Left cardiac atrium (tissue), 4 donors: ENCODE results near the gene FOXE3. TPM values are rescaled to one million over a fixed set of nuclear protein-coding genes. Genes with fewer than 3 reads are reported as not detected.

ENCODE experiments used
- ATAC-seq, 2 donors: fragments of 200-7000 bp; cut with Tn5 transposase; one replicate each; pipeline ENCODE4 v1.9.1; 2020; ENCODE audit warnings: mild to moderate bottlenecking in 2 of 2, moderate library complexity in 2 of 2
- DNase-seq: peaks from one replicate; pipeline ENCODE4 v3.0.0-alpha.2; 2020
- intact Hi-C, 2 donors: fragments of 100-400 bp; cut with DNase I; formaldehyde crosslinking; loops; one replicate each; pipeline versions ENCODE4 v1.14.1 to v1.15.1; 2022 to 2023
- long read RNA-seq: library from polyadenylated mRNA; unstranded; transcript quantifications from one replicate; pipeline ENCODE4 v2.0.0, GENCODE V29; 2021
- total RNA-seq, 2 donors: library from RNA; stranded (reverse); fragmentation: NEBNext Ultra II Directional; extraction: Animal tissue kit (Norgen Biotek cat#: 25700); gene quantifications; one replicate each; pipeline ENCODE4 v1.2.1, GENCODE V29; 2021
- donor health status: DM: no; HTN: yes; CAD: no.
- donor health status: DM: no; HTN: yes; CAD: no; lungs with severe emphysema.
- donor health status: DM: yes; HTN: yes; CAD: no.
- donor health status: Dilated cardiomyopathy.

The FOXE3 gene
- not detected for total RNA-seq
- long read RNA-seq, result 0 reads

DNA sequence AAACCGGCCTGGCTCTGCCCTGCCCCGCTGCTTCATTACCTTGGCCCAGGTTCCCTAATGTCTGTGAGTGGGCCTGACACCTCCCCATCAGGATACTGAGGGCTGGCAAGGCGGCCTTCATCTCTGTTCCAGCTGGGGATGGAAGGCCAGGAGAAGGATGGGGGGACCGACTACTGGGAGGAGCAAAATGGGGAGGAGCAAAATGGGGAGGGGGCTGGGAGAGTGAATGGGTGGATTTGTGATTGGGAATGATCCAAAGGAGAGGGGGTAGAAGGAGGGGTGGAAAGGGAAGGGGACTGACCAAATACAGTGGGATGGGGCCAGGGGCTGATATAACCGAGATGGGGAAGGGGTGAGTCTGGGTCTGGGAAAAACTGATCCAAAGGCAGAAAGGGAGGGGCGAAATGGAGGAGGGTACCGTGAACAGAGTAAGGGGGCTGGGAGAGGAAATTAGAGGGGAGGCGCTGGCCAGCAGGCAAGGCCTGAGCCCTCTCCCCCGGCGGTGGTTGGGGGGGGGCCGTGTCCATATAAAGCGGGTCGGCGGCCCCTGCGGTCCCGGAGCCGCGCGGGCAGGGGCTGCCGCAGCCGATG is at the start of gene FOXE3:
TSS of gene FOXE3 (plus strand) at position 558 of the 591 bp plus-strand sequence. CDS start at position 589, 31 bp downstream.
- DNase-seq, result no peak
- intact Hi-C loops, result loop anchor here in 1 of 2 donors (10.0 kb wide), 1 partner anchor 231 kb away; no protein-coding TSS in a partner anchor
- no peak for ATAC-seq

DNA sequence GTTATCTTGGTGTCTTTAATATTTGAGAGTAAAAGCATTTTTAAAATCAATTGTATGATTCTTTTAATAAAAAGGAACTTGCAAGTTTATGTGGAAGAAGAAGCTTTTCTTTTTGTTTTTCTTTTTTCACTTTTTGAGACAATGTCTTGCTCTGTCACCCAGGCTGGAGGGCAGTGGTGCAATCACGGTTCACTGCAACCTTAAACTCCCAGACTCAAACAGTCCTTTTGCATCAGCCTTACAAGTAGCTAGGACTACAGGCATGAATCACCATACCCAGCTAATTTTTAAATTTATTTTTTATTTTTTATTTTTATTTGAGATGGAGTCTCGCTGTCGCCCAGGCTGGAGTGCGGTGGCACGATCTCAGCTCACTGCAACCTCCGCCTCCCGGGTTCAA is 48.4 kb upstream of the FOXE3 start:
- intact Hi-C loops, result no loop called here
- DNase-seq, result no peak
- ATAC-seq, result no peak

DNA sequence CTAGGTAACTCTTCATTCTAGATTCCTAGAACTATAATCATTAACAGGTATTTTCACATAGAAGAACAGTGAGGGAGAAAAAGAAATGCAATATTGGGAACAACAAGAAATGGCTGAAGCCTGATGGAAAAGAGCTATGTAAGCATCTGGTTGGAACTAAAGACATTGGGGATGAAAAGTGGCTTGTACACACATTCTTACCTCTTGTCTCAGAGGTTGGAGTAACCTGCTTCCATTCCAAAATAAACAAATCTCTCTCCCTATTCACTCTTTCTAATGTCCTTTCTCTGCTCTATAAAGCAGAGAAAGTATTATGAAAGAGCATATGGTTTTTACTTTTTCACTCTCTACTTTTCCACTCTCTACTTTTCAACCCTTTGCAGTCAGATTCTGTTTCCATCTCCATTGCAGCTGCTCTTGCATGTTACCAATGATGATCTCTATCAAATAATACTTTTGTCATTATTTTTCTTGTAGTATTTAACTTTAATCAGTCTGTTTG is 45.0 kb upstream of the FOXE3 start:
- DNase-seq, result no peak
- intact Hi-C loops, result no loop called here
- ATAC-seq, result no peak

DNA sequence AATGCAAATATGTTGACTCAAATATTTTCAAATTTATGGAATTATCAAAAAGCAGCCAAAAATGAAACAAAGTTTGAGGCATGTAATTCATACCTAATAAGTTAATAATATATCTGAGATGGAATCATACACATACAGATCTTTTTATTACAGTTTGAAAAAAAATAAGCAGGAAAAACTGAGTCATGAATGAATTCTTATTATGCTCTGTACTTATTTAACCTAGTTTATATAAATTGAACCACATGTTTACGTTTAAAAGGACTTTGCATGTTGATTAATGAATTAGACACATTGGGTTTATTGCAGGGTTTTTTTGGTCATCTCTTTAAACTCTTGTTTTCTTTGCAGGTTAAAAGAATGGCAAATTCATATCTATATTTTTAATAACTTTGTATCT is 41.6 kb upstream of the FOXE3 start:
- ATAC-seq (no peak), DNase-seq (no peak)
- intact Hi-C loops, result no loop called here

DNA sequence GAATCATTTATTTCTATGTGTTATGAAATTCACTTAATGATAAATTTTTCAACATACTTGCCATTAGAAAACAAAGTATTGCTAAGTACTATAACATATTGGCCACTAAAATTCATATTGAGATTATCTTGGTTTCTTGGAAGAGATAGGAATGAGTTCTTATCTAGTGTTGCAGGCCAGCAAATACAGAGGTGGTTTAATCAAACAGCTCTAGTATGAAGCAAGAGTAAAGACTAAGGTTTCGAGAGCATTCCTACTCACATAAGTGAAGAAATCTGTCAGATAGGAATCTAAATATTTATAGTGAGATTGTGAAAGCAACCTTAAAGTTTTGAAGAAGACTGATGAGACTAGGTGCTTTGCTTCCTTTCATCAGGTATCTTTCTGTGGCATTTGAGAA is 37.9 kb upstream of the FOXE3 start:
- intact Hi-C loops, result no loop called here
- ATAC-seq (no peak), DNase-seq (no peak)

DNA sequence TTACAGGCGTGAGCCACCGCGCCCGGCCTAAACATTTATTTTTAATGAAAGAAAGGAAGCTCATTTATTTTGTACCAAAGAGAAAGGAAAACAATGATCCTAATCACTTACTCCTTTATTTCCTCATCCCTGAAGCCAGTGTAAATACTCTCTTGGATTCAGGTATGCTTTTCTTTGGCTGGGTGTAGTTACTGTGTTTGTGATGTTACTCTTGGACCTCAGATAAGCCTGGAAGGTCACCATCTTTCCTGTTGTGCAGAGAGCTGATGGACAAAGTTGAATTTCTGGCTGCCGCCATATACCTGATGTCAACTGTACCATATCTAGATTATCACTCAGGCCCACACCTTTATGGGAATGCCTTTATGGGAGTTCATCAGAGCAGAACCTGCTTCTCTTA is 35.4 kb upstream of the FOXE3 start:
- intact Hi-C loops, result no loop called here
- ATAC-seq (no peak), DNase-seq (no peak)

DNA sequence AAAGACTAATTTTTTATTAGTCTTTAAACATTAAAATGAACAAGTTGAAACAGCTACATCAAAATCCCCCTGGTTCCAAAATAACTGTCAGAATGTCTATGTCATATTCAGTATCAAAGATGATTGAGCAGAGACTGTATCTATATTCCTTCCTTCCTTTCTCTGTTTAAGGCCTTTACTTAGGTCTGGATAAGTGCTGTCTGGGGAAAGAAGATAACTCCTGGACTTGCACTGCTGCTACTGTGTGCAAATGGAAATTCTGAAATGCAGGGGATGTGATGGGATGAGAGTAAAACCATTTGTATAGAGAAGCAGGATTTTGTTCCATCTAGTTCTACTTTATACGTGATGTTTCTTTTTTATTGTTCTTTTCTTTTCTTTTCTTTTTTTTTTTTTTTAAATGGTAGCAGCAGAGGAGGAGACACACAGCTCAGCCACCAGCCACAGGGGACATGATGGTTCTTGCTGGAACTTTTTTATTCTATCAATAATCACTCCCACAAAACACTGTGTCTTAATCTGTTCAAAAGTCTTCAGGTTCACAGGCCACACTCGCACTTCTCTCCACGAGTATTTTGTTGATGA is 33.6 kb upstream of the FOXE3 start:
- intact Hi-C loops, result no loop called here
- ATAC-seq (no peak), DNase-seq (no peak)

DNA sequence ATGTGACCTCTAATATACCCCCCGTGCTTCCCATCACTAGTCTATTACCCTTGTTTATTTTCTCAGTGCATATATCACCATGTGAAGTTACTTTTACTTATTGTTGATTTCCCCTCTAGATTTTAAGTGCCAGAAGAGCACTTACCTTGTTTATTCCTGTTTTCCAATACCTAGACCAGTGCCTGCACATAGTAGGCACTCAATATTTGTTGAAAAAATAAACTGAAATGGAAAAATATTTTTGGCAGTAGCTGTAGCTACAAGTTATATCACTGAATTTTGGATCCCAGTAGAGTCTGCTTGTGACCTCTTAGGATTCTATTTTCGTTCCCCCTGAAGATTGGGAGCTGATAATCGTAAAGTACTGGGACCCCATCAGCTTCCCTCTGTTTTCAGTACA is 32.0 kb upstream of the FOXE3 start:
- ATAC-seq (no peak), DNase-seq (no peak)
- intact Hi-C loops, result no loop called here

DNA sequence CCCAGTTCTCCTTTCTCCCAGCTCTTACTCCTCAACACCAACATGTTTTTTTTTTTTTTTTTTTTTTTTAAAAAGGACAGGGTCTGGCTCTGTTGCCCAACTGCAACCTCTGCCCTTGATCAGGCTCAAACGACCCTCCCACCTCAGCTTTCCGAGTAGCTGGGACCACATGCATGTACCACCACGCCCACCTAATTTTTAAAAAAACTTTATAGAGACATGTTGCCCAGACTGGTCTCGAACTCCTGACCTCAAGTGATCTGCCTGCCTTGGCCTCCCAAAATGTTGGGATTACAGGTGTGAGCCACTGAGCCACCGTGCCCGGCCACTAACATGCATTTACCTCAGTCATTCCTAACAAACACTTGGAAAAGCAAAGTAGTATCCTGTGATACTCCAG is 31.1 kb upstream of the FOXE3 start:
- ATAC-seq (no peak), DNase-seq (no peak)
- intact Hi-C loops, result no loop called here

DNA sequence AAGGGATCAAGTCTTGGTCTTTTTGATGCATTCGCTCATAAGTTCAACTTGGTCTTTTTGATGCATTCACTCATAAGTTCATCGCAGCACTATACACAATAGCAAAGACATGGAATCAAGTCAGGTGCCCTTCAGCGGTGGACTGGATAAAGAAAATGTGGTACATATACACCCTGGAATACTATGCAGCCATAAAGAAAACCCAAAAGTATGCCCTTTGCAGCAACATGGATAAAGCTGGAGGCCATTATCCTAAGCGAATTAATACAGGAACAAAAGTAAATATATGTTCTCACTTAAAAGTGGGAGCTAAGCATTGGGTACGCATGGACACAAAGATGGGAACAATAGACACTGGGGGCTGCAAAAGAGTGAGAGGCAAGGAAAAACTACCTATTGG is 29.8 kb upstream of the FOXE3 start:
- ATAC-seq (no peak), DNase-seq (no peak)
- intact Hi-C loops, result no loop called here

DNA sequence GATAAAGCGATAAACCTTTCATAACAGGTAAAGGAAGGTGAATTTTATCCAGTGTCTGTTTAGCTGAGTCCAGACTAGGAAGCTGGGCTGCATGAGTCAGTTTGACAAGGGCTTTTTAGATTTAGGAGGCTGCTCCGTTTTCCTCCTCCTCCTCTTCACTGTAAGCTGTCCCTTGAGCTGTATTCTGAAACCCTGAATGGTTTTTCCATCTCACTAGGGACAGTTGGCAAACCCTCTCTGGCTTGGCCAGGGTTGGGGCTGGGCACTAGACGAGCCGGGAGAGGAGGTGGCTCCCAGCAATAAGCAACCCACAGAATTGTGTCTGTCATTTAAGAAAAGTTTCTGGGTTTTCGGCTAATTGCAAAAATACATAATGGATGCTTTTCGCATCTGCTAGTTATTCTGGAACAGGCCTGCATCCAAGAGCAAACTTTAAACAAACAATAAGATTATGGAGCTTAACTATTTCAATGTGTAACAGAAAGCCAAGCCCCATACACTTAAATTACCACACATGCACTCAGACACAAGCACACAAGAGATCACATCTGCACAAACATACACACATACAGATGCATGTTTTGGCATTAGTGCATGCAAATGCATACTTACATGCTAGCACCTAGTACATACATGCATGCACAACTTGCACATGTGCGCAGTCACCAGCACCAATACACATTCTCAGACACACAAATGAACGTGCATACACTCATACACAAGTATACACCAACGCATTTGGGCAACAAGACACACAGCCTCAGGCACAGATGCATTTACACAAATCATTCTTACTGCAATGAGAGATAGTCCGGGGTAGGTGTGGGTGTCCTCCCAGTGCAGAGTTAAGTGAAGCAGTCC is 27.8 kb upstream of the FOXE3 start:
- DNase-seq (no peak), ATAC-seq (peak; percentile 10 to 75)
- intact Hi-C loops, result no loop called here

DNA sequence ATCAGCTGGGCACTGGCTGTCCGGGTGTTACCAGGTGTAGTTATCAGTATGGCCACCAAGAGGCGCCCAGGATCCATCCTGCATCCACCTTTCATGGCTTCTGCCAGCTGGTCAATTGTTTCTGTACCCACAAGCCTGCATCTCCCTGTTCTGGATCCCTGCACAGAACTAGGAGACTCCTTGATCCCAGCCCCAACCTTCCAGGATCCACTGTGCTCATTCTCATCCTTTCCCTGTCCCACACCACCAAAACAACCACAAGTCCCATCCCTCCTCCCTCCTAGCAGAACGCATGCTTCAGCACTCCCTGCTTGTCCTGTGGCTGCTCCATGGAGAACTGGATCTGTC is 27.2 kb upstream of the FOXE3 start:
- intact Hi-C loops, result no loop called here
- ATAC-seq, result peak; percentile 64 to 80
- DNase-seq, result peak; percentile 51

DNA sequence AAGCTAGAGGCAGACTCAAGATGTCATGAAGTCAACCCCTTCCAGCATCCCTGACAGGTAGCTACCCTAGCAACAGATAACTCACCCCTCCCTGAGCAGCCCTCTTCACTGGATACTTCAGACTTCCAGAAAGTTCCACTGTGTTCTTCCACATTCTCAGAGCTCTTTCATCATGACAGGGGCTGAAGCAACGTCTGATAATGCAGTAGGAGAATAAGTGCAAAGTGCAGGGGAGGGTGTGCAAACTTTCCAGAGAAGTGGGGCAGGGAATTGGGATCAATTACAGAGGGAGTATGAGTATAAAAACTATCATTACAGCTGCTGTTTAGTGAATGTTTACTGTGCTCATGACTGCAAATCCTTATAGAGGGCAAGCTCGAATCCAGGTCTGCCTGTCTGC is 26.4 kb upstream of the FOXE3 start:
- intact Hi-C loops, result no loop called here
- ATAC-seq (no peak), DNase-seq (no peak)

DNA sequence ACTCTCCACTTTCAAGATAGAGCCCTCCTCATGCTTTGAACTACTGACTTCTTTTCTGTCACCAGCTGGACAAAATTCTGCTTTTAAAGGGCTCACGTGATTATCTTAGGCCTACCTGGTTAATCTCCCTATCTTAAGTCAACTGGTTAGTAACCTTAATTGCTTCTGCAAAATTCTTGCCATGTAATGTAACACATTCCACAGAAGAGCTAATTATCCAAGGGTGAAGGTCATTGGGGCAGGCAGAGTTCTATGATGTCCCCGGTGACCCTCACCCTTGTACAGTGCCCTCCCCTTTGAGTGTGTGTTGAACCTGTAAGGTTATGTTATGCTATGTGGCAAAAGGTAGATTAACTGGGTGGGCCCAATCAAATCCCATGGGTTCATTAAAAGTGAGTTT is 25.2 kb upstream of the FOXE3 start:
- intact Hi-C loops, result no loop called here
- DNase-seq, result no peak
- no peak for ATAC-seq

DNA sequence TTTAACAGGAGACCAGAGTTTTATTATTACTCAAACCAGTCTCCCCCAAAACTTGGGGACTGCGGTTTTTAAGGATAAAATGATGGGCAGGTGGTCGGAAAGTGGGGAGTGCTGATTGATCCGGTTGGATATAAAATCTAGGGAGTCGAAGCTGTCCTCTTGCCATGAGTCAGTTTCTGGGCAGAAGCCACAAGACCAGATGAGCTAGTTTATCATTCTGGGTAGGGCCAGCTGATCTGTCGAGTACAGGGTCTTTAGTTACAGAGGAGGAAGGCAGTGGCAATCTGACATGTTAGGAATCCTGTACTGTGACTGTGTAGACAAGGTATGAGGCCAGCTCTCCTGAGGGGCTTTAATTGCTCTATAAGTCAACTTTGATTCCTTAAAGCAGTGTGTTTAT is 22.9 kb upstream of the FOXE3 start:
- DNase-seq (no peak), ATAC-seq (no peak)
- intact Hi-C loops, result no loop called here

DNA sequence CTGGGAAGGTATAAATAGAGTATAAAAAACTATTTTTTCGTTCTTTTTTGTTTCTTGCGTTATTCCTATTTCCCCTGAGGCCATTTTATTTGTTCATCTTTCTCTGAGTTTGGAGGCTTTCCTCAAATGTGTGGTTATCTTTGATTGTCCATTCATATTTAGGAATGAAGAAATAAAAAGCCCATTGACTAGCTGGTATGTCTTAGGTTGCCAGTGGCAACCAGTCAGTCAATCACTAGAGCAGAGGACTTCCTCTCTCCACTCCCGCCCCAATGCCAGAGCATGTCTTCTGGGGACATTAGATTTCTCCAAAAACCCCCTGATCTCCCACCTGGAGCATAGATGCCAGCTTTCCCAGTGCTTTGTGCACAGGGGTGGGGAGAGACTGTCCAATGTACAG is 20.7 kb upstream of the FOXE3 start:
- intact Hi-C loops, result no loop called here
- DNase-seq (no peak), ATAC-seq (no peak)

DNA sequence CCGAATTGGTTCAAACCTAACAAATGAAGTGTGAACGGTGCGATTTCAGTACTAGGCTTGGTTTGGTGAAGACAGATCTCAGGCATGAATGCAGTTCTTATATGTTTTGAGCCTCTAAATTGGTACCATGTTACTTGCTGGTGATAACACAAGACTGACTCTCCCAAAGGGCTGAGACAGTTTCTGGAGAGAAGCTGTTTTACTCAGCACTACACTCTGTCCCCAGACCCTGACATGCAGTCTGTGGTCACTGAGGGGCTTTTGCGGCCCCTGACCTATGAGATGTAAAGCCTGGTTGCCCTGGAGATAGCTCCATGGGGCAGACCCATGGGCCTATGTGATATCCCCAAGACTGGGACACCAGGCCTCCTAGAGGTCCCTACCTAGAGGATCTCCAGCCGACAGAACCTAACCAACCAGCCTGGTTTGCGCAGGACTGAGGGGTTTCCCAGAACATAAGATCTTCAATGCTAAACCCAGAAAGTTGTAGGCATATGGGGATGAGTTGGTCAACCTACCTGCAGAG is 19.4 kb upstream of the FOXE3 start:
- no peak for ATAC-seq
- intact Hi-C loops, result no loop called here
- DNase-seq, result no peak

DNA sequence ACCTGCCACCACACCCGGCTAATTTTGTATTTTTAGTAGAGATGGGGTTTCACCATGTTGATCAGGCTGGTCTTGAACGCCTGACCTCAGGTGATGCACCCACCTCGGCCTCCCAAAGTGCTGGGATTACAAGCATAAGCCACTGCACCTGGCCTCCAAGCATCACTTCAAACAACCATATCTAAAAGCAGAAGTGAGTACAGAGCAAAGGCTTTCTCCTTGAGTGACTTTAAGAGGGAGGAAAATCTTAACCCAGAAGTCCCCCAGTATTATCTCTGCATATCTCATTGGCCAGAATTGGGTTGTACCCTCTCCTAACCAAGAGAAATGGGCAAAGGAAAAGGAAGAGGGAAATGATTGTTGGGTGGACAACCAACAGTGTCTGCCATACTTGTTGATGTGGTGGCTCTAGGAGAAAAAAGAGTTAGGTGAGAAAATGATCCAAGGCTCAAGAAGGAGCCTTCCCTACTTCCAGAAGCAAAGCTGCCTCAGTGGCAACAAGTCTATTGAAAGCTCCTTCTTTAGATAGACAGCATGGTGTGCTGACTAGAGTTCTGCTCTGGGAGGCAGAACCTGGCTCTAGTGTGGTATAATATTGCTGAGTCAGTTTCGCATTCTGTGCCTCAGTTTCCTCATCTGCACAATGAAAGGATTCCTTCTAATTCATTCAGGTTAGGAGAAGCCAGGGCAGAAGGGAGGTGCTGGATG is 16.8 kb upstream of the FOXE3 start:
- ATAC-seq (no peak), DNase-seq (no peak)
- intact Hi-C loops, result no loop called here

DNA sequence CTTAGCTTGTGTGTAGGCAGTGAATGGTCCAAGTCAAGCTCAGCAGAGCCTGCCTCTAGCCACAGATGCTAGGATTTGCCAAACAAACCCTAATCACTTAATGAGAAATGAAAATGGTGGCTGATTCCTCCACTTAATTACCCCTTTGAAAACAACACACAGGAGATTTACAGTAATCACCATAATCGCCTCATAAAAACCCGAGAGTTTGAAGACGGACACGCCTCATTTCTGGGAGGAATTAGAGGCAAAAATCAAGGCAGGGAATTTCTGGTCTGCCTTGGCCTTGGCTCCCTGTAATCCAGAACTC is 16.3 kb upstream of the FOXE3 start:
- no peak for ATAC-seq
- intact Hi-C loops, result no loop called here

DNA sequence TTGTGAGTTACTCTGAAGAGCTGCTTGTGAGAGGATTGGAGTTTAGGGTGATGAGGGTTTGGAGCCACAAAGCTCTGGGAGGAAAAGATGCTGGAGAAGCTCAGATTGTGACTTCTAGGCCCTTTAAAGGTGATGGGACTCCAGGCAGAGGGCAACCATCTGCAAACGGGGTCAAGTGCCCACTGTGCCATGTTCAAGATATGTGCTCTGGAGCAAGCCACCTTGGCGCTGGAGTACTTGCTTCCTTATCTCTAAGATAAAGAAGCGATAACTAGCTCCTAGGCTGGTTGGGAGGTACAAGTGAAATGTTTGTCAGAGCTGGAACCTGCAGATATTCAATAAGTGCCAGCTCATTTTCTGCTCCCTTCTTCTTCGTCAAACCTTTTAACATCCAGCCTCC is 14.3 kb upstream of the FOXE3 start:
- intact Hi-C loops, result no loop called here
- DNase-seq, result no peak
- no peak for ATAC-seq

More for the DNA sequence above, 16.3 kb upstream of the FOXE3 start:
- DNase-seq, result no peak
